Measurements from ENCODE around the gene LAMA4. TPM values are rescaled to one million over a fixed set of nuclear protein-coding genes. Genes with fewer than 3 reads are reported as not detected.
A peak's percentile ranks its signal among the peaks of the same experiment; 100 is the strongest.

LAMA4 gene
- total and polyA plus RNA-seq, 2 donors: 3.0 to 15.2 TPM

- 93% methylated on average over 4 of the region's 4 CpGs for whole genome bisulfite sequencing
- no peaks in the 10 kb centered on the region for H3K9me3 ChIP-seq (ENCODE audit: control insufficient read depth in 2 of 2, insufficient read depth in 1 of 2, low read length in 1 of 2)
- H3K27ac ChIP-seq (ENCODE audit: low read depth in 1 of 2, low read length in 1 of 2): no peak overlapping the region
- H3K4me1 ChIP-seq (ENCODE audit: control insufficient read depth in 2 of 2, insufficient read depth in 2 of 2, low read length in 2 of 2): peaks cover 0 to 5% of the 10 kb centered on the region in 2 donors
- no peaks in the 10 kb centered on the region for H3K36me3 ChIP-seq (ENCODE audit: control insufficient read depth in 2 of 2, insufficient read depth in 2 of 2, low read length in 1 of 2)
- no peak for DNase-seq (ENCODE audit: low read depth in 6 of 9, low spot score in 9 of 9)
- H3K4me3 ChIP-seq (ENCODE audit: low read length in 2 of 2): no peak overlapping the region
- peaks cover 0 to 32% of the 10 kb centered on the region in 2 donors for H3K27me3 ChIP-seq (ENCODE audit: control insufficient read depth in 2 of 2, insufficient read depth in 1 of 2, low read length in 1 of 2)
These were observed 27.7 kb upstream of the LAMA4 start for GRCh38 chr6:112281821-112282615.

GRCh38 chr6:112279031-112279935 lies 24.9 kb upstream of the LAMA4 start:
- no peak for DNase-seq (ENCODE audit: low read depth in 6 of 9, low spot score in 9 of 9)
- Histone ChIP-seq H3K36me3 (ENCODE audit: control insufficient read depth in 2 of 2, insufficient read depth in 2 of 2, low read length in 1 of 2) (no peaks in the 10 kb centered on the region), H3K27ac (ENCODE audit: low read depth in 1 of 2, low read length in 1 of 2) (no peak overlapping the region), H3K4me1 (ENCODE audit: control insufficient read depth in 2 of 2, insufficient read depth in 2 of 2, low read length in 2 of 2) (peaks cover 0 to 5% of the 10 kb centered on the region in 2 donors), H3K4me3 (ENCODE audit: low read length in 2 of 2) (no peak overlapping the region), H3K27me3 (ENCODE audit: control insufficient read depth in 2 of 2, insufficient read depth in 1 of 2, low read length in 1 of 2) (peaks cover 0 to 29% of the 10 kb centered on the region in 2 donors), H3K9me3 (ENCODE audit: control insufficient read depth in 2 of 2, insufficient read depth in 1 of 2, low read length in 1 of 2) (no peaks in the 10 kb centered on the region)
- 96% methylated on average over 5 of the region's 5 CpGs for WGBS

GRCh38 chr6:112275365-112275764 lies 21.0 kb upstream of the LAMA4 start:
- no peak for DNase-seq (ENCODE audit: low read depth in 6 of 9, low spot score in 9 of 9)
- H3K27ac ChIP-seq (ENCODE audit: low read depth in 1 of 2, low read length in 1 of 2): no peak overlapping the region
- H3K4me1 ChIP-seq (ENCODE audit: control insufficient read depth in 2 of 2, insufficient read depth in 2 of 2, low read length in 2 of 2): peaks cover 0 to 7% of the 10 kb centered on the region in 2 donors
- no peaks in the 10 kb centered on the region for H3K9me3 ChIP-seq (ENCODE audit: control insufficient read depth in 2 of 2, insufficient read depth in 1 of 2, low read length in 1 of 2)
- H3K4me3 ChIP-seq (ENCODE audit: low read length in 2 of 2): no peak overlapping the region
- peaks cover 0 to 12% of the 10 kb centered on the region in 2 donors for H3K27me3 ChIP-seq (ENCODE audit: control insufficient read depth in 2 of 2, insufficient read depth in 1 of 2, low read length in 1 of 2)
- no peaks in the 10 kb centered on the region for H3K36me3 ChIP-seq (ENCODE audit: control insufficient read depth in 2 of 2, insufficient read depth in 2 of 2, low read length in 1 of 2)

GRCh38 chr6:112274774-112275173 lies 20.4 kb upstream of the LAMA4 start:
- no peak overlapping the region for H3K27ac ChIP-seq (ENCODE audit: low read depth in 1 of 2, low read length in 1 of 2)
- no peaks in the 10 kb centered on the region for H3K36me3 ChIP-seq (ENCODE audit: control insufficient read depth in 2 of 2, insufficient read depth in 2 of 2, low read length in 1 of 2)
- peaks cover 4 to 13% of the 10 kb centered on the region in 2 donors for H3K4me1 ChIP-seq (ENCODE audit: control insufficient read depth in 2 of 2, insufficient read depth in 2 of 2, low read length in 2 of 2)
- WGBS: 92% methylated on average over 1 of the region's 1 CpG
- H3K27me3 ChIP-seq (ENCODE audit: control insufficient read depth in 2 of 2, insufficient read depth in 1 of 2, low read length in 1 of 2): peaks cover 0 to 10% of the 10 kb centered on the region in 2 donors
- DNase-seq (ENCODE audit: low read depth in 6 of 9, low spot score in 9 of 9): peak in 1 of 9 donors; percentile 44
- no peaks in the 10 kb centered on the region for H3K9me3 ChIP-seq (ENCODE audit: control insufficient read depth in 2 of 2, insufficient read depth in 1 of 2, low read length in 1 of 2)
- H3K4me3 ChIP-seq (ENCODE audit: low read length in 2 of 2): no peak overlapping the region

GRCh38 chr6:112272799-112273198 lies 18.4 kb upstream of the LAMA4 start:
- no peaks in the 10 kb centered on the region for H3K9me3 ChIP-seq (ENCODE audit: control insufficient read depth in 2 of 2, insufficient read depth in 1 of 2, low read length in 1 of 2)
- 90% methylated on average over 3 of the region's 3 CpGs for WGBS
- H3K27ac ChIP-seq (ENCODE audit: low read depth in 1 of 2, low read length in 1 of 2): no peak overlapping the region
- DNase-seq (ENCODE audit: low read depth in 6 of 9, low spot score in 9 of 9): no peak
- H3K27me3 ChIP-seq (ENCODE audit: control insufficient read depth in 2 of 2, insufficient read depth in 1 of 2, low read length in 1 of 2): peaks cover 0 to 2% of the 10 kb centered on the region in 2 donors
- peaks cover 5 to 16% of the 10 kb centered on the region in 2 donors for H3K4me1 ChIP-seq (ENCODE audit: control insufficient read depth in 2 of 2, insufficient read depth in 2 of 2, low read length in 2 of 2)
- H3K36me3 ChIP-seq (ENCODE audit: control insufficient read depth in 2 of 2, insufficient read depth in 2 of 2, low read length in 1 of 2): no peaks in the 10 kb centered on the region
- no peak overlapping the region for H3K4me3 ChIP-seq (ENCODE audit: low read length in 2 of 2)

- no peak overlapping the region for H3K27ac ChIP-seq (ENCODE audit: low read depth in 1 of 2, low read length in 1 of 2)
- H3K4me1 ChIP-seq (ENCODE audit: control insufficient read depth in 2 of 2, insufficient read depth in 2 of 2, low read length in 2 of 2): peaks cover 5 to 16% of the 10 kb centered on the region in 2 donors
- H3K27me3 ChIP-seq (ENCODE audit: control insufficient read depth in 2 of 2, insufficient read depth in 1 of 2, low read length in 1 of 2): no peaks in the 10 kb centered on the region
- DNase-seq (ENCODE audit: low read depth in 6 of 9, low spot score in 9 of 9): no peak
- no peaks in the 10 kb centered on the region for H3K36me3 ChIP-seq (ENCODE audit: control insufficient read depth in 2 of 2, insufficient read depth in 2 of 2, low read length in 1 of 2)
- no peaks in the 10 kb centered on the region for H3K9me3 ChIP-seq (ENCODE audit: control insufficient read depth in 2 of 2, insufficient read depth in 1 of 2, low read length in 1 of 2)
- WGBS: 98% methylated on average over 1 of the region's 1 CpG
- H3K4me3 ChIP-seq (ENCODE audit: low read length in 2 of 2): no peak overlapping the region
These were observed 16.4 kb upstream of the LAMA4 start for GRCh38 chr6:112270756-112271155.

GRCh38 chr6:112269979-112270566 lies 15.7 kb upstream of the LAMA4 start:
- no peak for DNase-seq (ENCODE audit: low read depth in 6 of 9, low spot score in 9 of 9)
- Histone ChIP-seq H3K4me1 (ENCODE audit: control insufficient read depth in 2 of 2, insufficient read depth in 2 of 2, low read length in 2 of 2) (peaks cover 5 to 16% of the 10 kb centered on the region in 2 donors), H3K27ac (ENCODE audit: low read depth in 1 of 2, low read length in 1 of 2) (no peak overlapping the region), H3K27me3 (ENCODE audit: control insufficient read depth in 2 of 2, insufficient read depth in 1 of 2, low read length in 1 of 2) (no peaks in the 10 kb centered on the region), H3K36me3 (ENCODE audit: control insufficient read depth in 2 of 2, insufficient read depth in 2 of 2, low read length in 1 of 2) (no peaks in the 10 kb centered on the region), H3K9me3 (ENCODE audit: control insufficient read depth in 2 of 2, insufficient read depth in 1 of 2, low read length in 1 of 2) (no peaks in the 10 kb centered on the region), H3K4me3 (ENCODE audit: low read length in 2 of 2) (no peak overlapping the region)
- WGBS: 34% methylated on average over 3 of the region's 3 CpGs

GRCh38 chr6:112269114-112269513 lies 14.7 kb upstream of the LAMA4 start:
- no peaks in the 10 kb centered on the region for H3K27me3 ChIP-seq (ENCODE audit: control insufficient read depth in 2 of 2, insufficient read depth in 1 of 2, low read length in 1 of 2)
- no peaks in the 10 kb centered on the region for H3K9me3 ChIP-seq (ENCODE audit: control insufficient read depth in 2 of 2, insufficient read depth in 1 of 2, low read length in 1 of 2)
- H3K36me3 ChIP-seq (ENCODE audit: control insufficient read depth in 2 of 2, insufficient read depth in 2 of 2, low read length in 1 of 2): no peaks in the 10 kb centered on the region
- WGBS: 65% methylated on average over 5 of the region's 5 CpGs
- no peak for DNase-seq (ENCODE audit: low read depth in 6 of 9, low spot score in 9 of 9)
- peaks cover 5 to 11% of the 10 kb centered on the region in 2 donors for H3K4me1 ChIP-seq (ENCODE audit: control insufficient read depth in 2 of 2, insufficient read depth in 2 of 2, low read length in 2 of 2)
- no peak overlapping the region for H3K4me3 ChIP-seq (ENCODE audit: low read length in 2 of 2)
- no peak overlapping the region for H3K27ac ChIP-seq (ENCODE audit: low read depth in 1 of 2, low read length in 1 of 2)

GRCh38 chr6:112268654-112269053 lies 14.3 kb upstream of the LAMA4 start:
- Histone ChIP-seq H3K27me3 (ENCODE audit: control insufficient read depth in 2 of 2, insufficient read depth in 1 of 2, low read length in 1 of 2) (no peaks in the 10 kb centered on the region), H3K4me3 (ENCODE audit: low read length in 2 of 2) (no peak overlapping the region), H3K9me3 (ENCODE audit: control insufficient read depth in 2 of 2, insufficient read depth in 1 of 2, low read length in 1 of 2) (no peaks in the 10 kb centered on the region), H3K36me3 (ENCODE audit: control insufficient read depth in 2 of 2, insufficient read depth in 2 of 2, low read length in 1 of 2) (no peaks in the 10 kb centered on the region), H3K4me1 (ENCODE audit: control insufficient read depth in 2 of 2, insufficient read depth in 2 of 2, low read length in 2 of 2) (peaks cover 5 to 14% of the 10 kb centered on the region in 2 donors), H3K27ac (ENCODE audit: low read depth in 1 of 2, low read length in 1 of 2) (no peak overlapping the region)
- 94% methylated on average over 2 of the region's 2 CpGs for WGBS
- no peak for DNase-seq (ENCODE audit: low read depth in 6 of 9, low spot score in 9 of 9)
